ENCODE data around the gene ATP8A2.

The ATP8A2 gene

GRCh38 chr13:26017932-26018665 lies 646.3 kb downstream of the ATP8A2 start:
- H3K27ac Mint-ChIP-seq, result no peak overlapping the region
- no peaks in the 10 kb centered on the region for H3K9me3 Mint-ChIP-seq
- H3K4me1 Mint-ChIP-seq, result peaks cover 8% of the 10 kb centered on the region
- peaks cover 3% of the 10 kb centered on the region for H3K36me3 Mint-ChIP-seq
- H3K27me3 Mint-ChIP-seq, result peaks cover 7% of the 10 kb centered on the region
- no peak overlapping the region for H3K4me3 Mint-ChIP-seq
- DNase-seq, result no peak
- CTCF ChIA-PET, result interaction anchor here (0.7 kb wide), 1 partner anchor 184 kb away, joined by 3 read pairs; no protein-coding TSS in a partner anchor

GRCh38 chr13:26019251-26019650 lies 647.5 kb downstream of the ATP8A2 start:
- Mint-ChIP-seq H3K27ac (no peak overlapping the region), H3K4me3 (no peak overlapping the region), H3K27me3 (peaks cover 5% of the 10 kb centered on the region), H3K4me1 (peaks cover 7% of the 10 kb centered on the region), H3K9me3 (no peaks in the 10 kb centered on the region), H3K36me3 (peaks cover 3% of the 10 kb centered on the region)
- CTCF ChIA-PET, result interaction anchor here (0.6 to 0.9 kb wide), 2 partner anchors 183 to 247 kb away, joined by 3 to 4 read pairs; no protein-coding TSS in a partner anchor
- DNase-seq, result no peak

- CTCF ChIA-PET, result interaction anchor here (0.6 to 0.9 kb wide), 2 partner anchors 184 to 248 kb away, joined by 3 to 4 read pairs; no protein-coding TSS in a partner anchor
- DNase-seq, result no peak
- H3K27ac Mint-ChIP-seq, result no peak overlapping the region
These were observed 648.4 kb downstream of the ATP8A2 start for GRCh38 chr13:26019881-26020870.

GRCh38 chr13:26020891-26021290 lies 649.1 kb downstream of the ATP8A2 start:
- CTCF ChIA-PET, result no interaction called here
- H3K27me3 Mint-ChIP-seq, result peaks cover 15% of the 10 kb centered on the region
- H3K36me3 Mint-ChIP-seq, result peaks cover 3% of the 10 kb centered on the region
- peaks cover 7% of the 10 kb centered on the region for H3K4me1 Mint-ChIP-seq
- H3K27ac Mint-ChIP-seq, result no peak overlapping the region
- no peak for DNase-seq
- H3K4me3 Mint-ChIP-seq, result no peak overlapping the region
- no peaks in the 10 kb centered on the region for H3K9me3 Mint-ChIP-seq

More at GRCh38 chr13:26019881-26020870, 648.4 kb downstream of the ATP8A2 start:
- Mint-ChIP-seq H3K4me1 (peaks cover 7% of the 10 kb centered on the region), H3K4me3 (no peak overlapping the region), H3K27me3 (peaks cover 14% of the 10 kb centered on the region), H3K36me3 (peaks cover 3% of the 10 kb centered on the region), H3K9me3 (no peaks in the 10 kb centered on the region)

DNA sequence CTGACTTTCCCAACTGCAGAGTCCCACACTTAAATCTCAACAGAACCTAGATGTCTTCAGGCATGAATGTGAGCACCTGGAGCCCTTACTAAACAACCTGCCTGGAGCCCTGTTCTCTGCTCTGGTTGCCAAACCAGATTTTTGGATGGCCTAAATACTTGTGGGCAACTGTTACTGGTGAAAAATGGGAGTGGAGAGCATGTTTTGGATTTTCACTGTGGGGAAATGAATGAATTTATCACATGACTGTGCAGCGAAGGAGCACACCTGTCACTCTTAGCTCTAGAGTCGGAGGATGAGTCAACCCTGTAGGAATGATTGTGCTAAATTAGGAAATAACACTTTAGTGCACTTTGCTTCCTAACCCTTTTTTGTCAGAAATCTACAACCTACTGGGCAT lies 649.7 kb downstream of the ATP8A2 start:
- no peak overlapping the region for H3K4me3 Mint-ChIP-seq
- H3K36me3 Mint-ChIP-seq, result peaks cover 3% of the 10 kb centered on the region
- peaks cover 7% of the 10 kb centered on the region for H3K4me1 Mint-ChIP-seq
- no peaks in the 10 kb centered on the region for H3K9me3 Mint-ChIP-seq
- no peak for DNase-seq
- peaks cover 15% of the 10 kb centered on the region for H3K27me3 Mint-ChIP-seq
- CTCF ChIA-PET, result no interaction called here
- no peak overlapping the region for H3K27ac Mint-ChIP-seq

DNA sequence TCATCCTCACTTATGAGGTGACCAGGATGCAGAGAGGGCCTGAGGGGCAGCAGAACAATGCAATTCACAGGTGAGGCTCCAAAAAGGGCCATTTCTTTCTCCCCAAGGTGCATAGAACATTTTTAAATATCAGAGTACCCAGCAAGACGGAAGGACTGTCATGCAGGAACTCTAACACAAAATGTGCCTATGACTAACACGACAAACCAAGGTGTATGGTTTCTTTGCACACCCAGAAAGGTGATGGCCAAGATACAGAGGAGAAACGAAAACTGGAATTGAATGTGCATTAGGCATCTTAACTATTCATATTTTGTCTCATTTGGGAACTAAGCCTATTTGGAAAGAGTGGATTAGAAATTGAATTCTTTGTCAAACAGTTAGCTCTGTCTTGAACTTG lies 650.2 kb downstream of the ATP8A2 start:
- Mint-ChIP-seq H3K27me3 (peaks cover 15% of the 10 kb centered on the region), H3K4me1 (peaks cover 7% of the 10 kb centered on the region), H3K36me3 (peaks cover 3% of the 10 kb centered on the region), H3K27ac (no peak overlapping the region), H3K4me3 (no peak overlapping the region), H3K9me3 (no peaks in the 10 kb centered on the region)
- no peak for DNase-seq
- CTCF ChIA-PET, result no interaction called here

GRCh38 chr13:26022538-26023292 lies 650.9 kb downstream of the ATP8A2 start:
- CTCF ChIA-PET, result no interaction called here
- Mint-ChIP-seq H3K9me3 (no peaks in the 10 kb centered on the region), H3K27ac (no peak overlapping the region), H3K27me3 (peaks cover 15% of the 10 kb centered on the region), H3K4me3 (no peak overlapping the region), H3K36me3 (peaks cover 3% of the 10 kb centered on the region), H3K4me1 (peaks cover 3% of the 10 kb centered on the region)
- DNase-seq, result no peak

DNA sequence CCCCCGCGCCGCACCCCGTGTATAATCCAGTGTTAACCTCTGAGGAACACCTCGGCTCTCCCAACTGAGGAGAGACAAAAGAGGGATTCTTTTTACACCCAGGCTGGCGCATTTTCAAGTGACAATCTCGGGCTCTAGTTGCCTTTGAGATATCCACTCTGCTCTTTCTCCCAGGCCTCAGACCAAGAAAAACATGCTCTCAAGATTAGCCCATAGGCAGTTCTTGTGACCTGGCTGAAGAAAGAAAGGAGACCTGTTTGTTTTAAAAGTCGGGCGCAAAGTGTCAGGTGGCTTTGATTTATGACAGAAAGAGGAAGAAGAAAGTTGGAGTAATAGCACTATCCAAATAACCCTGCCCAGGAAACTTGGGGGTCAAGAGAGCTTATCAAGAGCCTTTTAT lies 652.8 kb downstream of the ATP8A2 start:
- H3K4me1 Mint-ChIP-seq, result no peaks in the 10 kb centered on the region
- no peak overlapping the region for H3K27ac Mint-ChIP-seq
- H3K36me3 Mint-ChIP-seq, result peaks cover 3% of the 10 kb centered on the region
- peaks cover 12% of the 10 kb centered on the region for H3K27me3 Mint-ChIP-seq
- CTCF ChIA-PET, result no interaction called here
- H3K4me3 Mint-ChIP-seq, result no peak overlapping the region
- no peaks in the 10 kb centered on the region for H3K9me3 Mint-ChIP-seq
- DNase-seq, result no peak

GRCh38 chr13:26025196-26025595 lies 653.4 kb downstream of the ATP8A2 start:
- no peak overlapping the region for H3K27ac Mint-ChIP-seq
- peaks cover 12% of the 10 kb centered on the region for H3K27me3 Mint-ChIP-seq
- CTCF ChIA-PET, result interaction anchor here (1.5 kb wide), 1 partner anchor 13 kb away, joined by 3 read pairs; no protein-coding TSS in a partner anchor
- peaks cover 3% of the 10 kb centered on the region for H3K36me3 Mint-ChIP-seq
- no peak overlapping the region for H3K4me3 Mint-ChIP-seq
- H3K9me3 Mint-ChIP-seq, result no peaks in the 10 kb centered on the region
- no peak for DNase-seq
- no peaks in the 10 kb centered on the region for H3K4me1 Mint-ChIP-seq

- Mint-ChIP-seq H3K9me3 (peaks cover 3% of the 10 kb centered on the region), H3K36me3 (peaks cover under 1% of the 10 kb centered on the region), H3K4me1 (no peaks in the 10 kb centered on the region), H3K27me3 (peaks cover 12% of the 10 kb centered on the region), H3K4me3 (no peak overlapping the region), H3K27ac (no peak overlapping the region)
- DNase-seq, result no peak
- CTCF ChIA-PET, result interaction anchor here (1.5 kb wide), 1 partner anchor 12 kb away, joined by 3 read pairs; no protein-coding TSS in a partner anchor
These were observed 654.0 kb downstream of the ATP8A2 start for GRCh38 chr13:26025771-26026170.

- H3K27me3 Mint-ChIP-seq, result peaks cover 12% of the 10 kb centered on the region
- H3K4me1 Mint-ChIP-seq, result no peaks in the 10 kb centered on the region
- H3K9me3 Mint-ChIP-seq, result peaks cover 3% of the 10 kb centered on the region
- CTCF ChIA-PET, result interaction anchor here (1.5 kb wide), 1 partner anchor 12 kb away, joined by 3 read pairs; no protein-coding TSS in a partner anchor
- H3K27ac Mint-ChIP-seq, result no peak overlapping the region
- no peak overlapping the region for H3K4me3 Mint-ChIP-seq
- no peak for DNase-seq
- no peaks in the 10 kb centered on the region for H3K36me3 Mint-ChIP-seq
These were observed 654.4 kb downstream of the ATP8A2 start for GRCh38 chr13:26026211-26026610.

DNA sequence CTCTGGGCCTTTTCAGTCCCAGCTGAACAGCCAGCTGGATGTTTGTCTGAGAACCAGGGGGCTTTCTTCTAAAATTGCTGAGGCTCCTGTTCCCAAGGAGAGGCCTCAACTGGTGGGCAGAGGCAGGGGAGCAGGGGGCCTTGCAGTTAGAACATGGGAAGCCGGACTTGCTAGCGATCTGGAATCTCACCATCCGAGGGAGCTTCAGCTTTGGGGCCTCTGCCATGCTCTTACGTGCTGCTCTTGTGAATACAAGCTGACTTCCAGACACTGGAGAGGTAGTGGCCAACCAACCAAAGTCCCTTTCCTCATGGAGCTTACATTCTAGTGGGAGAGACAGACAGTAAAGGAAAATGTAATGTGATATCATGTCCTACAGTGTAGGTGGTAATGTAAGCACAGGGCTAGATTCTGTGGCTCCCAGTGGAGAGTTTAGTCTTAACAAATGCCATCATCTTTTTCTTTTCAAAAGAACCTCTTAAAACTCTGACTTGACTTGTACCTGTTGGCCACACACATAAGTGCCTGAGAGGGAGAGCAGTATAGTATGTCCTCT lies 657.9 kb downstream of the ATP8A2 start:
- Mint-ChIP-seq H3K27me3 (peaks cover 6% of the 10 kb centered on the region), H3K27ac (no peak overlapping the region), H3K4me1 (no peaks in the 10 kb centered on the region), H3K4me3 (no peak overlapping the region), H3K9me3 (peaks cover 6% of the 10 kb centered on the region), H3K36me3 (no peaks in the 10 kb centered on the region)
- no peak for DNase-seq
- CTCF ChIA-PET, result no interaction called here

- no peaks in the 10 kb centered on the region for H3K27me3 Mint-ChIP-seq
- H3K4me1 Mint-ChIP-seq, result no peaks in the 10 kb centered on the region
- DNase-seq, result no peak
- H3K4me3 Mint-ChIP-seq, result no peak overlapping the region
- peaks cover 6% of the 10 kb centered on the region for H3K9me3 Mint-ChIP-seq
- no peaks in the 10 kb centered on the region for H3K36me3 Mint-ChIP-seq
- CTCF ChIA-PET, result no interaction called here
- no peak overlapping the region for H3K27ac Mint-ChIP-seq
These were observed 658.6 kb downstream of the ATP8A2 start for GRCh38 chr13:26030331-26030730.

Measured in activated naive CD4-positive, alpha-beta T cell treated with anti-CD3 and anti-CD28 coated beads, Interleukin-2, amount 10 ng/mL, durations not matched to agents 7 days and 5 days (primary cell).